BE2C (cell line): Measurements from ENCODE around the gene CCN2. TPM values are rescaled to one million over a fixed set of nuclear protein-coding genes. Genes with fewer than 3 reads are reported as not detected.

Experiments
- DNase-seq: peaks from one replicate; pipeline ENCODE4 v3.0.0-alpha.2; 2020
- H3K27me3 ChIP-seq: fragments of 250-450 bp; sonication (Bioruptor Pico); 2 replicates; pipeline ENCODE4 v1.5.1; 2020; ENCODE audit warnings: mild to moderate bottlenecking
- H3K36me3 ChIP-seq: fragments of 250-450 bp; sonication (Bioruptor Pico); 2 replicates; pipeline ENCODE4 v1.5.1; 2020; ENCODE audit warnings: mild to moderate bottlenecking
- H3K4me1 ChIP-seq: fragments of 250-450 bp; sonication (Bioruptor Pico); 2 replicates; pipeline ENCODE4 v1.5.1; 2020
- H3K4me3 ChIP-seq: 2 replicates; pipeline ENCODE4 v1.5.1; 2011; ENCODE audit warnings: low read depth, low read length
- H3K9me3 ChIP-seq: fragments of 250-450 bp; sonication (Bioruptor Pico); 2 replicates; pipeline ENCODE4 v1.5.1; 2020
- CTCF ChIP-seq: IDR thresholded peaks from 2 replicates; pipeline ENCODE4 v1.5.1; 2012; ENCODE audit warnings: mild to moderate bottlenecking, low read depth, low read length
- polyA plus RNA-seq: library from polyadenylated mRNA; unstranded; fragments of >200 nt; gene quantifications from one replicate; pipeline ENCODE4 v1.2.1, GENCODE V29; 2012; ENCODE audit warnings: low read depth, missing spikeins; ENCODE audit not compliant: insufficient read length, insufficient read depth

The CCN2 gene
- polyA plus RNA-seq: 0.25 TPM

GRCh38 chr6:131950767-131951575 lies at the start of gene CCN2:
Gene CCN2, minus strand, starts transcription at chr6:131951372. Its CDS starts 200 bp downstream, at chr6:131951172.
- Histone ChIP-seq H3K4me3 (peak within 1 kb of the TSS; percentile 49), H3K4me1 (peaks cover 3% of the 10 kb centered on the region; the same call in 1 of the 2 replicates), H3K27me3 (peaks cover 43% of the 10 kb centered on the region), H3K9me3 (no peaks in the 10 kb centered on the region), H3K36me3 (no peaks in the 10 kb centered on the region)
- peak; percentile 13 for DNase-seq
- TF ChIP-seq CTCF: no peak

- Histone ChIP-seq H3K9me3 (no peaks in the 10 kb centered on the region), H3K36me3 (no peaks in the 10 kb centered on the region), H3K4me1 (no peaks in the 10 kb centered on the region), H3K27me3 (no peaks in the 10 kb centered on the region), H3K4me3 (no peak overlapping the region)
- no peak for DNase-seq
- no peak for TF ChIP-seq CTCF
These were observed 49.1 kb upstream of the CCN2 start for GRCh38 chr6:132000296-132000695.

DNA sequence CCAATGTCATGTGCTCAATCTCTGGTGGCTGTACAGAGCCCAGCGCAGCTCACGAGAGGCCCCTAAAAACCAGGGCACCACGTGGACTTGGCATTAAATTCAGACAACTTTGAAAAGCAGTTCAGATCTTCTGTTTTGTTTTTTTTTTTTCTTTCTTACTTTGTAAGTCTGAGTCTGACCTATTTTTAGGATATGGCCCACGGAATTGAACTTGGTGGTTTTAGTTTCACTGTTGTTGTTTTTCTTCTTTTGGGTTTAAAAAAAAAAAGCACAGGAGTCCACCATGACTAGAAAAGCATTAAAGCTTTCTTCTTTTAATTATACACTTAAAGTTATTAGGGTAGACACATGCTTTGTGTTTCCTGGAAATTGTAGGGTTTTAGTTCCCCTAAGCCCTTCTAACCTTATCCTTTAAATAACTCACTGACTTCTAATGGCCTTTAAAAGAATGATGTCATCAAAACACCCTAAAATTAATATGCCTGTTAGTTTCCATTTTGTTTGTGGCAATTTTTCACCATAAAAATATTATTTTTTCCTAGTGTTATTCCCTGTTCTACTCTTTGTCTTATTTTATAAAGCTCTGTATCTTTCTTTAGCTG lies 48.5 kb upstream of the CCN2 start:
- TF ChIP-seq CTCF: no peak
- Histone ChIP-seq H3K4me1 (no peaks in the 10 kb centered on the region), H3K4me3 (no peak overlapping the region), H3K36me3 (no peaks in the 10 kb centered on the region), H3K9me3 (no peaks in the 10 kb centered on the region), H3K27me3 (no peaks in the 10 kb centered on the region)
- no peak for DNase-seq

- TF ChIP-seq CTCF: no peak
- no peak for DNase-seq
- Histone ChIP-seq H3K4me3 (no peak overlapping the region), H3K36me3 (no peaks in the 10 kb centered on the region), H3K9me3 (no peaks in the 10 kb centered on the region), H3K4me1 (no peaks in the 10 kb centered on the region), H3K27me3 (no peaks in the 10 kb centered on the region)
These were observed 47.2 kb upstream of the CCN2 start for GRCh38 chr6:131998255-131998982.

DNA sequence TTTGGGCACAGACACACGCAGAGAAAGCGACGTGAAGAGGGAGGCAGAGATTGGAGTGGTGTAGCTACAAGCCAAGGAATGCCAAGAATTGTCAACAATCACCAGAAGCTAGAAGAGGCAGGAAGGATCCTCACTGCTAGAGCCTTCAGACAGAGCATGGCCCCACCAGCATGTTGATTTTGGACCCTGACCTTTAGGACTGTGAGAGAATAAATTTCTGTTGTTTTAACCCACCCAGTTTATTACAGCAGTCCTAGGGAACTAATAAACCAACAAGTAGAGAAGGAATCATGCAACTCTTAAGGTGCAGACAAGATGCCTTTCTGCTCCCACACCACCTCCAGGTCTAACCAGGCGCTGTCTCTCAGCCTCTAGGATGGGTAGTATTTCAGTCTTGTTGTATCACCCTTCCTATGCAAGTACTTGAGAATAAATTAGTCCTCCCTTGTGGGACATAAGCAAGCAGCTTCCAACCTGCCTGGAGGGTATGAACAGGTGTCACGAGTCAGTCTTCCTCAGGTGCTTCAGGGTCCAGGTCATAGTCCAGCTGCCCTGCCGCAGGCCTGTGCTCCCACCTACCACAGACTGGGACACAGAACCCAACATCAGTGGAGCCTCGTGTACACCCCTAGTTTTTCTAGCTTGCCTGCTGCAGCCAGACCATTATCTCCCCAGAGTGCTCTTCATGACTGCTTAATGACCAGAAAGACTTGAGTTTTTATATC lies 46.4 kb upstream of the CCN2 start:
- H3K4me3 ChIP-seq: no peak overlapping the region

More for the DNA sequence above, 46.4 kb upstream of the CCN2 start:
- Histone ChIP-seq H3K4me1 (no peaks in the 10 kb centered on the region), H3K36me3 (no peaks in the 10 kb centered on the region), H3K27me3 (no peaks in the 10 kb centered on the region), H3K9me3 (no peaks in the 10 kb centered on the region)
- TF ChIP-seq CTCF: no peak
- no peak for DNase-seq
